Choroid plexus epithelial cell (primary cell): ENCODE measurements around the gene KCNH8.

Experiments used
- DNase-seq: peaks from one replicate; pipeline ENCODE4 v3.0.0-alpha.2; 2010; ENCODE audit warnings: low read depth
- H3K4me3 ChIP-seq: 2 replicates; pipeline ENCODE4 v1.5.1; 2011; ENCODE audit warnings: low read depth, mild to moderate bottlenecking, control low read depth, low read length, moderate library complexity
- TF ChIP-seq, protein P1 (sequence below): conservative IDR thresholded peaks from 2 replicates; pipeline ENCODE4 v1.5.1; 2011; ENCODE audit warnings: low read depth, mild to moderate bottlenecking, control low read depth, inconsistent platforms, low read length, moderate library complexity

The KCNH8 gene

DNA sequence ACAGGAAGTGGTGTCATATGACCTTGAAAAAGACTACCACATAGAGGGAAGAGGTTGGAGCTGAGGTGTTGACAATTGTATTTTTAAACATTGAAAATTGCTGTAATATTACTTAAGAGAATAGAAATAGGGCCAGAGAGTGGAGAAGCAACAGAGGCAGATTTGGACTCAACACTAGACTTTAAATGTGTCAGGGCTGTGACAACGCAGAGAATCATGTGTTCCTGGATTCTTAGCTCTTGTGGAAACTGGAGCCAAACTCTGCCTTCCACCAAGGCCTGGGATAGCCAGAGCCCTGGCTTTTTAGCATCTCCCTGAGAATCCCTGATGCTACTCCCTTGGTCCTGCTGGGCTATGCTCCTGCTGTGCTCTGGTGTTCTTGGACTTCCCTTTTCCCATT is 277.5 kb downstream of the KCNH8 start:
- no peak overlapping the region for H3K4me3 ChIP-seq
- DNase-seq, result no peak
- TF ChIP-seq, protein P1, sequence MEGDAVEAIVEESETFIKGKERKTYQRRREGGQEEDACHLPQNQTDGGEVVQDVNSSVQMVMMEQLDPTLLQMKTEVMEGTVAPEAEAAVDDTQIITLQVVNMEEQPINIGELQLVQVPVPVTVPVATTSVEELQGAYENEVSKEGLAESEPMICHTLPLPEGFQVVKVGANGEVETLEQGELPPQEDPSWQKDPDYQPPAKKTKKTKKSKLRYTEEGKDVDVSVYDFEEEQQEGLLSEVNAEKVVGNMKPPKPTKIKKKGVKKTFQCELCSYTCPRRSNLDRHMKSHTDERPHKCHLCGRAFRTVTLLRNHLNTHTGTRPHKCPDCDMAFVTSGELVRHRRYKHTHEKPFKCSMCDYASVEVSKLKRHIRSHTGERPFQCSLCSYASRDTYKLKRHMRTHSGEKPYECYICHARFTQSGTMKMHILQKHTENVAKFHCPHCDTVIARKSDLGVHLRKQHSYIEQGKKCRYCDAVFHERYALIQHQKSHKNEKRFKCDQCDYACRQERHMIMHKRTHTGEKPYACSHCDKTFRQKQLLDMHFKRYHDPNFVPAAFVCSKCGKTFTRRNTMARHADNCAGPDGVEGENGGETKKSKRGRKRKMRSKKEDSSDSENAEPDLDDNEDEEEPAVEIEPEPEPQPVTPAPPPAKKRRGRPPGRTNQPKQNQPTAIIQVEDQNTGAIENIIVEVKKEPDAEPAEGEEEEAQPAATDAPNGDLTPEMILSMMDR, result no peak

DNA sequence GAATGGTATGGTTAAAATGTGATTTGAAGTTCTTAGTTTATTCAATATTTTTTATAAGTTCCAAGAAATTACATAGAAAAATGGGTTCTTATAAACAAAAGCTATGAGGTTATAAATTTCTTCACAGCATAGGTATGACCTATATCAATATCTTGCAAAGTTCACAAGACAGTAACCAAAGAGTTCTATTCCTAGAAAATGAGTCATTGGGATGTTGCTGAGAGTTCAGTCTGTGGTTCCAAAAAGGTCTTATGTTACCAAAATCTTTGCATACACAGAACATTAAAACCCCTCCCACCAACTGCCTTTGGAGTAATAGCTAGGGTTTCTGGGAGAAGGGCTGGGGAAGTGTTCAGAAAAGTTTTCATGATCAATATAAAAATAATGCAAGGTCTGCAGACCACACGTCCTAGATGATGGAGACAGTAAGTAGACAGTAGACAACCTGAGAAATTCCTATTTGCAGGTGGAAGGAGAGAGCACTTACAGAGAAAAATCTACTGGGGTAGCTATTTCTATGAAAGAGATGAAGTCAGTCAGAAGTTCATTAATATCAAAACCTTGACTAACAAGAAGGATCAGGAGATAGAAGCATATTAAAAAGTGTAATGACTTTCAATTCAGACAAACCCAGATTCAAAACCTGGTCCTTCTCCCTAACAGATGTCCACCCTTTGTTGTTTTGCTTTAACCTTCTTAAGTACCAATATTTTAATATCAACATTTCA is 279.3 kb downstream of the KCNH8 start:
- H3K4me3 ChIP-seq, result no peak overlapping the region
- TF ChIP-seq, protein P1, result no peak
- no peak for DNase-seq

DNA sequence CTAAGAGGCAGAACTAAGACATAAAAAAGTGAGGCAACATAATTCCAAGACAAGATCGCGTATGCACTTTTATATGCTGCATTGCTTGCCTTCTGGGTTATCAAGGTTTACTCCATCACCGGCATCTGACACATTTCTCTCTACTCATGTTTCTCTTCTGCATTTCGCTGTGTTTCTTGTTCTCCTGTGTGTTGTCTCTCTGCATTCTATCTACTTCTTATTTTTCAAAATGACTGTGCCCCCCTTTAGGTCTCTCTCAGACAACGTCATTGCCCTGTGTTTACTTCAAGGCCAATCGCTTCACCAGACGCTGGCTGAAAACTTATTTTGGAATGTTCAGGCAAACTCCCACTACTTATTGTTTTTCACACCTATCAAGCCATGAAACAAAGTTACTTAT is 280.4 kb downstream of the KCNH8 start:
- H3K4me3 ChIP-seq, result no peak overlapping the region
- TF ChIP-seq, protein P1, result no peak
- no peak for DNase-seq

DNA sequence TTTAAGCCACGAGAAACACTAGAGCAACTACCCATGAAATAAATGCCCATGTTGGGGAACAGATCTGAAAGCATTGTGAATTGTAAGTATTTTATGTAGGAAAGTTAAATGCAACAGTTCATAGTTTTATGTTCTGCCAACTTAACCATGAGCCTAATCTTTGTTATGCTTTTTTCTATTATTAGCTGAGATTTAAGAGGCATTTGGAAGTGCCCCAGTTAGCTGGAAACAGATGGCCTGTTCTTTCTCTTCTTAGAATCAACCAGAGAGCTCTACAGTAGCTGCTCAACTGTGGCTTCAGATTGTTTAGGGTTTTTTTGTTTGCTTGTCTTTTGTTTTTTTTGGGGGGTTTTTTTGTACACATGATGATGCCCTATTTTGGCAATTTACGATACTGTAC is 284.4 kb downstream of the KCNH8 start:
- no peak overlapping the region for H3K4me3 ChIP-seq
- TF ChIP-seq, protein P1, result no peak

DNA sequence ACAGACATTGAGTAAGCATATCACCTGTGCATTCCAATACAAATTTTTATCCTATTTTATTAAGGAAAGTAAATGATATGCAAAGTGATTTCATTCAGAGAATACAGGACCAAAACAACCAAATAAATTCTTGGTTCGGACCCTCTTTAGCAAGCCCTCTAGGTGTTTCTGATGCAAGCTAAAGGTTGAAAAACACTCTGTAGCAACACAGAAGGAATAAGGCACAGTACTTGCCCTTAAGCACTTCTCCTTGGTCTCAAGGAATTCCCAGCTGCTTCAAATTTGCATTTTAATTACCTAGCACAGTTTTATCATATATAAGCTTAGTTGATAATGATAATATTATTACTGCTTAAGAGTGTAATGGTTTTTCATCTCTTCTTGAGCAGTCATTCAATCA is 288.4 kb downstream of the KCNH8 start:
- H3K4me3 ChIP-seq, result no peak overlapping the region
- TF ChIP-seq, protein P1, result no peak
- no peak for DNase-seq

More for the DNA sequence above, 284.4 kb downstream of the KCNH8 start:
- no peak for DNase-seq

DNA sequence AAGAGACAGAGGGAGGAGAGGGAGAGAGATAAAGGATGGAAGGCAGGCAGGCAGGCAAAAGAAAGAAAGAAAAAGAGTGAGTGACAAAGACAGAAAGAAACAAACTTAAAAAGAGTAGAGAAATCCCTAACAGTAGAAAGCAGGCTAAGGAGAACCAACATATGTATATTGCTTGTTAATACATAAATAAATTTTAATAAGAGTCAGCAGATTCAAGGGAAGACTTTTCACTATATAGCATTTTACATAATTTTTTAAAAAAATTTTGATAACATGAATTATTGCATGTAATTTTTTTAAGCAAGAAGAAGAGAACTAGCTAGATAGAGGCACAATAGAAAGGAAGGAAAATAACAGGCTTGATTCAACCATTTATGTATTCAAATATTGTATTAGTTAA is 291.6 kb downstream of the KCNH8 start:
- no peak overlapping the region for H3K4me3 ChIP-seq
- TF ChIP-seq, protein P1, result no peak
- DNase-seq, result no peak

DNA sequence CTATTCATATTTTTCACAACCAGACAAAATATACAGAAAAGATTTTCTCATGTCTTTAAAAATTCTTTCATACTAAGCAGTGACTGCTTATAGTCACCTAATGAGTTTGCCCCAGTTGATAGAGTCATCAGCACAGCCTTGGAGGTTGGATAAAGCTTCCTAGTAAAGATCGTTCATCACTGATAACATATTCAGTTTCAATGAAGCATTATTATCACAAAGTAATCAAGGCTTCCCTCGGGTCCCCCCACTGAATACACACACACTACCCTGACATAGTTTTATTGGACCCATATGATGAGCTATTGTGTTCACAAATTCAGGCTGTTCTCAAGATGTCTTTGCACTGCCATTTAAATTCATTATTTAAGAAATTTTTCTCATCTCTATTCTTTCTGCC is 297.8 kb downstream of the KCNH8 start:
- no peak for DNase-seq
- TF ChIP-seq, protein P1, result no peak

More for the DNA sequence above, 297.8 kb downstream of the KCNH8 start:
- H3K4me3 ChIP-seq, result no peak overlapping the region
